Measurements from ENCODE around the gene ASPM.

DNA sequence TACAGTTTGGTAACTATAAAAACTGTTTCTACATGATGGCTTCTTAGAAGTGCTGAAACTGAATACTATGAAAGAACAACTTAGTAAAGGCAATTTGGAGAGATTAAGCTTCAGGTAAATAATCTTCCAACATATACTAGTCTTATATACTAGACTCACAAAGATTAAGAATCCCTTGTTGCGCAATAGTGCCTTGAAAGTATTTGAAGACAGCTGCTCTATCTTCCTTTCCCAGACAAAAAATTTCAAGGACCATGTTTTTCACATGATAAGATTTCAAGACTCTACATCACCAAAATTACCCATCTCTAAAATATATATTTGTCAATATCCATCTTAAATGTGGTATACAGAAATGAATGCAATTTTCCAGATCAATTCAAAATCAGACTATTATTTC lies 37.7 kb upstream of the ASPM start:
- TF ChIP-seq, protein P1, sequence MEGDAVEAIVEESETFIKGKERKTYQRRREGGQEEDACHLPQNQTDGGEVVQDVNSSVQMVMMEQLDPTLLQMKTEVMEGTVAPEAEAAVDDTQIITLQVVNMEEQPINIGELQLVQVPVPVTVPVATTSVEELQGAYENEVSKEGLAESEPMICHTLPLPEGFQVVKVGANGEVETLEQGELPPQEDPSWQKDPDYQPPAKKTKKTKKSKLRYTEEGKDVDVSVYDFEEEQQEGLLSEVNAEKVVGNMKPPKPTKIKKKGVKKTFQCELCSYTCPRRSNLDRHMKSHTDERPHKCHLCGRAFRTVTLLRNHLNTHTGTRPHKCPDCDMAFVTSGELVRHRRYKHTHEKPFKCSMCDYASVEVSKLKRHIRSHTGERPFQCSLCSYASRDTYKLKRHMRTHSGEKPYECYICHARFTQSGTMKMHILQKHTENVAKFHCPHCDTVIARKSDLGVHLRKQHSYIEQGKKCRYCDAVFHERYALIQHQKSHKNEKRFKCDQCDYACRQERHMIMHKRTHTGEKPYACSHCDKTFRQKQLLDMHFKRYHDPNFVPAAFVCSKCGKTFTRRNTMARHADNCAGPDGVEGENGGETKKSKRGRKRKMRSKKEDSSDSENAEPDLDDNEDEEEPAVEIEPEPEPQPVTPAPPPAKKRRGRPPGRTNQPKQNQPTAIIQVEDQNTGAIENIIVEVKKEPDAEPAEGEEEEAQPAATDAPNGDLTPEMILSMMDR (IDR thresholded peaks at IDR 0.05): no peak
- no peak for TF ChIP-seq POLR2A (IDR thresholded peaks at IDR 0.05)
